ENCODE results near the gene DNAH14.

DNA sequence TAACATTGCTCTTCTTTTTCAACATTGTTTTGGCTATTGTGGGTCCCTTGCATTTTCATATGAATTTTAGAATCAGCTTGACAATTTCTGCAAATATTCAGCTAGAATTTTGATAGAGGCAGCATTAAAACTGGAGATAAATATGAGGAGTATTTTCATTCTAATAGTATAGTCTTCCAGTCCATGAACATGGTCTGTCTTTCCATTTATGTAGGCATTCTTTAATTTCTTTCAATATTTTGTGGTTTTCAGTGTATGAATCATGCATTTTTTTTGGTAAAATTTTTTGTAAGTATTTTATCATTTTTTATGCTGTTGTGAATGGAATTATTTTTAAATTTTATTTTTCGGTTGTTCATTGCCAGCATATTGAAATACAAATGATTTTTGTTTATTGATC is 97.2 kb downstream of the DNAH14 start:
- TF ChIP-seq GATA3 (IDR thresholded peaks at IDR 0.05; ENCODE audit: low read depth, low read length) (no peak), GATA2 (IDR thresholded peaks at IDR 0.05; ENCODE audit: low read depth, low read length) (no peak)
